Suppressor macrophage (primary cell): ENCODE measurements around the gene PPP1R13L.
"Not testable (repeated sequence)": the region's sequence is repeated elsewhere in the genome, so short reads cannot be mapped to it uniquely, and the experiment has no call there.

Source experiments
- DNase-seq, 4 experiments: peaks; one replicate each; pipeline ENCODE4 v3.0.0-alpha.2; 2020 to 2022

PPP1R13L gene

GRCh38 chr19:45429896-45430295 is 25.0 kb upstream of the PPP1R13L start:
- DNase-seq = not testable (repeated sequence)

GRCh38 chr19:45428384-45429231 is 23.7 kb upstream of the PPP1R13L start:
- DNase-seq = peak; percentile 34 to 74 (median 52)

DNA sequence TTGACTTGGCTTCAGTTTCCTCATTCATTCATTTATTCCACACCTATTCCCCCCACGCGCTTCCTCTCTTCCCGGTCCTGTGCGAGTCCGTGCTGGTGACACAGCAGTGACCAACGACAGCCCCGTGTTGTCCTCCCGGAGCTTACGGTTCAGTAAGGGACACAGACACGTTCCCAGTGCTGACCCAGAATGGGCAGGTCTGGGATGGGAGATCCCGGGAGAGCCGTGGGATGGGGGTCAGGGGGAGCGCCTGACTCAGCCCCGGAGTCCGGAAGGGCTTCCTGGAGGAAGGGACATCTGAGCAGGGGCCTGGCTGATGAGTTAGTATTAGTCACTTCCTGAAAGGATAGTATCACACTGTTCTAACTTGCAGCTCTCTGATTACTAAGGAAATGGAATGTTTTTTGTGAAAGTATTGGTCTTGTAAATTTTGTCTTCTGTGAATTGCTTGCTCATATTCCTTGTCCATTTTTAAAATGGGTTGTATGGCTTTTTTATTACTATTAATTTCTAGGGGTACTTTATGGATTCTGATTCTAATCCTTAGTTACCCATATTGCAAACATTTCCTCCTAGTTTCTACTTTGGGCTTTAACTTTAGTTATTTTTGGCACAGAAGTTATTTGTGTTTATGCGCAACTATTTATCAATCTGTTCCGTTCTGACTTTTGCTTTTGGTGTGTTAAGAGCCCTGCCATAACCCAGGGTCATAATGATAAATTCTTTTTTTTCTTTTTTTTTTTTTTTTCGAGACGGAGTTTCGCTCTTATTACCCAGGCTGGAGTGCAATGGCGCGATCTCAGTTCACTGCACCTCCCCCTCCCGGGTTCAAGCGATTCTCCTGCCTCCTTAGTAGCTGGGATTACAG is 19.6 kb upstream of the PPP1R13L start:
- DNase-seq = peak; percentile 77 to 93 (median 90)

- peak; percentile 92 to 97 (median 95) for DNase-seq
Measured at GRCh38 chr19:45423589-45424190, 18.8 kb upstream of the PPP1R13L start, which contains the start of gene ERCC1. Gene ERCC1, minus strand, starts transcription at chr19:45423917. Its CDS starts 543 bp downstream, at chr19:45423374.

DNA sequence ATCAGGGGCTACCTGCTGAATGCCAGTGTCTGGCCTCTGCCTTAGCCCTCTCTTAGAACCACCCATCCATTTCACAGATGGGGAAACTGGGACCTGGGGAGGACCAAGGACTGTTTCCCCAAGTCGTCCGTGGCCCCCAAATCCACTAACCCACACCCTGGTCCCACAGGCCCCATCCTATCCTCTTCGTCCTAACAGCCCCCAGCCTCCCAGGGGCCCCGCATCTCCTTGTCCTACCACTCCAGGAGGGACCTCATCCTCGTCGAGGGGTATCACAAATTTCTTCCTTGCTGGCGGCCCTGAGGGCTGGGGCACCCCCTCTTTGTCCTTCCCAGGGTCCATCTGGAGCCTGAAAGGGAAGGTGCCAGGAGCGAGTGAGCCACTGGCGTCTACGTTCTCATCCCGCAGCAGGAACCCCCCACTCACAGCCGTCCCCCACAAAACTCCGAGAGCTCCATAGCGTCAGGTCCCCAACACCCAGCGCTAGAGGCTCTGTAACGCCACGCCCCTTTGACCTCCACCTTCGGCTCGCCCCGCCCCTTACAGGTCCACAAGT is 18.2 kb upstream of the PPP1R13L start:
- no peak for DNase-seq

- peak; percentile 39 to 74 (median 64) for DNase-seq
Measured at GRCh38 chr19:45421947-45422498, 17.2 kb upstream of the PPP1R13L start.

DNA sequence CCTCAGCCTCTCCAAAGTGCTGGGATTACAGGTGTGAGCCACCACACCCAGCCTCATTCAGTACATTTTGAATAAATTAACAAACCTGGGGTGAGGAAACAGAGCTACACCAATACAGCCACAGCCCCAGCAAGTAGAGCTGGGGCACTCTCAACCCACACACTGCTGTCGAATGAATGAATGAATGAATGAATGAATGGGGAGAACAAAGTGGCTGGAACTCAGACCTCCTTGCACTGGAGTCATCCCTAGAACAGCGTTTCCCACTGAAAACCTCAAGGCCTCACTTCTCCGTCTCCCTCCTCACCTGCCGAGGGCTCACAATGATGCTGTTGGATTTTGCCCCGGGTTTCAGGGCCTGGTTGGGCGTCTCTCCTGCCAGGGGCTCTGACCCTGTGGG is 16.0 kb upstream of the PPP1R13L start:
- DNase-seq = no peak

DNA sequence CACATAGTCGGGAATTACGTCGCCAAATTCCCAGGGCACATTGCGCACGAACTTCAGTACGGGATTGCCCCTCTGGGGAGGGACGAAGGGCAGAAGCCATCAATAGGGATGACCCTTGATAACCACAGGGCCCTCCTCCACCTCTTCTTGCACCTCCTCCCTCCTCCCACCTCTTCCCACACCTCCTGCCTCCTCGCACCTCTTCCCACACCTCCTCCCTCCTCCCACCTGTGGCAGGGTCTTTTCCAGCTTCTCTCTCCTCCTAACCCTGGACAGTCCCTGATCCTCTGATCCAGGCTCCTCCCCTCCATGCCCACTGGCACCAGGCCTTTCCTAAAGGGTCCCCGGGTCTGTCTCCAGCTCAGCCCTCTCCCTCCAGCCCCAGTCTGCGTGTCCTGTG is 15.5 kb upstream of the PPP1R13L start:
- DNase-seq = no peak

- no peak for DNase-seq
Measured at GRCh38 chr19:45419895-45420294, 15.0 kb upstream of the PPP1R13L start.

- peak; percentile 77 to 89 (median 86) for DNase-seq
Measured at GRCh38 chr19:45419396-45419795, 14.5 kb upstream of the PPP1R13L start.

- DNase-seq = peak in 1 of 4 experiments; percentile 28
Measured at GRCh38 chr19:45418802-45419201, 13.9 kb upstream of the PPP1R13L start.

- no peak for DNase-seq
Measured at GRCh38 chr19:45417151-45417550, 12.3 kb upstream of the PPP1R13L start.

GRCh38 chr19:45414468-45414867 is 9.6 kb upstream of the PPP1R13L start:
- DNase-seq = no peak

DNA sequence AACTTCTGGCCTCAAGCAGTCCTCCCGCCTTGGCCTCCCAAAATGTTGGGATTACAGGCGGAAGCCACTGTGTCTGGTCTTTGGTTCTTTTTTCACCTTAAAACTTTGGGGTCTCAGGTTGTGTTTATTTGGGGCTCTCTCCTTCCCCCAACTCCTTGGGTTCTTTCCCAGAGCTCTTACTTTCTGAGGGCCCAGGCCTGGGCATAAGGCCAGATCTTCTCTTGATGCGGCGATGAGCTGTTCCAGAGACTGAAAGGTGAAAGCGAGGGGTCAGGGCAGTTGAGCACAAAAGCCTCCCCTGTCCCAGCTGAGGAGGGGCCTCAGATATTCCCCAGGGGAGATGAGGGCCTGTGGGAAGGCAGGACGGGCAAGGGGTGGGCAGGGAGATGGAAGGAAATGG is 8.6 kb upstream of the PPP1R13L start:
- DNase-seq = no peak

- DNase-seq = not testable (repeated sequence)
Measured at GRCh38 chr19:45410330-45410729, 5.5 kb upstream of the PPP1R13L start.

GRCh38 chr19:45409557-45409920 is 4.7 kb upstream of the PPP1R13L start:
- DNase-seq = peak in 3 of 4 experiments; percentile 50 to 59 (median 56)

DNA sequence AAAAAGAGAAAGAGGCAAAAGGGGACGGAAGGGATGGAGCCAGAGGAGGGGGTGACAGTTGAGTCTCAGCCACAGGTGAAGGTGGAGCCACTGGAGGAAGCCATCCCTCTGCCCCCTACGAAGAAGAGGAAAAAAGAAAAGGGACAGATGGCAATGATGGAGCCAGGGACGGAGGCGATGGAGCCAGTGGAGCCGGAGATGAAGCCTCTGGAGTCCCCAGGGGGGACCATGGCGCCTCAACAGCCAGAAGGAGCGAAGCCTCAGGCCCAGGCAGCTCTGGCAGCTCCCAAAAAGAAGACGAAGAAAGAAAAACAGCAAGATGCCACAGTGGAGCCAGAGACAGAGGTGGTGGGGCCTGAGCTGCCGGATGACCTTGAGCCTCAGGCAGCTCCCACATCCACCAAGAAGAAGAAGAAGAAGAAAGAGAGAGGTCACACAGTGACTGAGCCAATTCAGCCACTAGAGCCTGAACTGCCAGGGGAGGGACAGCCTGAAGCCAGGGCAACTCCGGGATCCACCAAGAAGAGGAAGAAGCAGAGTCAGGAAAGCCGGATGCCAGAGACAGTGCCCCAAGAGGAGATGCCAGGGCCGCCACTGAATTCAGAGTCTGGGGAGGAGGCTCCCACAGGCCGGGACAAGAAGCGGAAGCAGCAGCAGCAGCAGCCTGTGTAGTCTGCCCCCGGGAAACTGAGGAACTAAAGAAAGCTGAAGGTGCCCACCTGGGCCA is 4.1 kb upstream of the PPP1R13L start:
- peak in 2 of 4 experiments; percentile 20 to 34 for DNase-seq

GRCh38 chr19:45408121-45408520 is 3.3 kb upstream of the PPP1R13L start:
- no peak for DNase-seq

GRCh38 chr19:45407585-45407984 is 2.7 kb upstream of the PPP1R13L start:
- DNase-seq = not testable (repeated sequence)

GRCh38 chr19:45407091-45407375 is 2.2 kb upstream of the PPP1R13L start:
- DNase-seq = no peak

DNA sequence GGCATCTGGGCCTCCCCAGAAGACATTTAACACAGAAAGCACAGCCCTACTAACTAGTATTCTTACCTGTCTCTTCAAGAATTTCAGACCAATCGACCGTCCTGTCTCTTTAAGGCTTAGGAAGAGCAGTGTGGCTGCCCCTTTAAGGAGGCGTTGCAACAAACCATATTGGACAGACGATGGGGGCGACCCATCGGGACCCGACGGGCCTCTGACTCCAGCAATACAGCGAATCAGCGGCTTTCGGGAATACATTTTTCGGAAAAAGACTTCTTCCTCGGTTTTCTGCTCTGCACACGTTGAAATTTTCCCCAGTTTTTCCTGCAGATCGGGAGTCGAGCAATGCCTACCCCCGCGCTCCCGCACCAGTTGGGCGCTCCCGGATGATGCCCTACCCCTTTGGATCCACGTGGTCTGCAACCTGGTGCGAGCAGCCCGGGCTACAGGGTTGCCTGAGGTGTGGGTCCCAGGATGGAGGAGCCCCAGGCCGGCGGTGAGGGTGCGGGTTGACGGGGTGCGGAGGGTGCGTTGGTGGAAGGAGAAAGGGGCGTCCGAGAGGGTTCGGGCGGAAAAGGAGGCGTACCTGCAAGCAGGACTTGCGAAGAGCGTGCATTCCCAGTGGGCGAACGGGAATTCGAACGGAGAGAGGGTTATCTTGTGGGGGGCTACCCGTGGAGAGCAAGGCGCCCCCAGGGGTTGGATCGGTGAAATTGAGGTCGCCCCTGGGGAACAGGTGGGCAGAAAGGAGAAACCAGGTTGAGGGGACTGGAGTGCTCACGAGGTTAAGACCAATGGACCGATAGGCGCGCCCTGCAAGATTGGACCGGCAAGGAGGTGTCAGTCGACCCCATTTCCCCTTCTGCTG is 1.6 kb upstream of the PPP1R13L start, which contains the start of gene POLR1G:
TSS of gene POLR1G (plus strand) at position 419 of the 865 bp plus-strand sequence. CDS start at position 472, 53 bp downstream.
- DNase-seq = peak; percentile 73 to 87 (median 83)
